Measurements from ENCODE around the gene POLE3. TPM values are rescaled to one million over a fixed set of nuclear protein-coding genes. Genes with fewer than 3 reads are reported as not detected.

POLE3 gene
- total and polyA plus RNA-seq, 2 donors (not counting 1 experiment from before 2014, with no cell fraction given), result 50.3 to 60.7 TPM

DNA sequence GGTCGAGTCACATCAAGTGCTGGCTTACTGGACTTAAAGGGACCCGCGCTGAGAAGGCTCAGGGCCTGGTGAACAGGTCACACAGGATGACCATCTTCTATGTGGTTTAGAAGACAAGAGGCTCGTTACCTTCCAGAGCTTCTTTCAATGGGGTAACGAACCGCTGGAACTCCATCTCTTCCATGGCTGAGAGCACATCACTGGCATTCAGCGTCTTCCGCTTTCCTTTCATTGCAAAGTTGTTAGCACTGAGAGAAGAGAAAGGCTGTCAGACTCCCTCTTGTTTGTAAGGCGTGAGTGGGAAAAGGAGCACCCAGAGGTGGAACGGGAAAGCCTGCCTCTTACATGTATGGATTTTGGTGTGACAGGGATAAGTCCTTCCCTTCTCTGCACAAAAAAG, 994 bp downstream of the POLE3 start:
- no peak for DNase-seq
- no peaks in the 10 kb centered on the region for H3K27me3 Mint-ChIP-seq
- POLR2A ChIA-PET, result interaction anchor here (0.5 to 3.2 kb wide), 8 partner anchors 9 to 189 kb away, joined by 3 to 44 read pairs (median 10); partner anchors contain the start of genes ALAD, CDC26, FKBP15 and HDHD3

More for the DNA sequence above, 994 bp downstream of the POLE3 start:
- Histone ChIP-seq H2AFZ (ENCODE audit: insufficient read depth, low read depth, low read length, poor library complexity, severe bottlenecking) (peak overlapping the region; percentile 87), H3K4me2 (replicated peaks; ENCODE audit: low read depth, low read length, poor library complexity, severe bottlenecking) (peak overlapping the region; percentile 85), H4K20me1 (ENCODE audit: control insufficient read depth, insufficient read depth, low read length, poor library complexity, severe bottlenecking) (no peaks in the 10 kb centered on the region), H3K4me1 (ENCODE audit: control insufficient read depth in 2 of 2, insufficient read depth in 2 of 2, low read length in 2 of 2) (peaks cover 8 to 17% of the 10 kb centered on the region in 2 donors), H3K27ac (ENCODE audit: low read length in 2 of 2) (peak overlapping the region; percentile 92 to 97), H3K9ac (ENCODE audit: low read length) (peak overlapping the region; percentile 93), H3K4me3 (ENCODE audit: control extremely low read depth in 1 of 5, extremely low read depth in 1 of 5, insufficient read depth in 1 of 5, low read depth in 2 of 5, low read length in 4 of 5) (peak overlapping the region; percentile 74 to 99 (median 97)), H3K27me3 (replicated peaks in 1 of 4; ENCODE audit: control extremely low read depth in 1 of 4, control insufficient read depth in 3 of 4, insufficient read depth in 4 of 4, low read length in 3 of 4) (no peaks in the 10 kb centered on the region), H3K9me3 (ENCODE audit: control extremely low read depth in 1 of 3, control insufficient read depth in 2 of 3, insufficient read depth in 1 of 3, low read length in 2 of 3) (no peaks in the 10 kb centered on the region), H3K36me3 (replicated peaks in 1 of 2; ENCODE audit: control extremely low read depth in 1 of 2, control insufficient read depth in 1 of 2, extremely low read depth in 1 of 2, insufficient read depth in 2 of 2, low read length in 1 of 2) (peaks cover 0 to 16% of the 10 kb centered on the region in 2 experiments), H3K79me2 (ENCODE audit: control insufficient read depth, insufficient read depth, low read length) (peaks cover 21% of the 10 kb centered on the region)
- peaks cover 32% of the 10 kb centered on the region for H3K4me1 Mint-ChIP-seq
- ATAC-seq (ENCODE audit: low read depth), result no peak
- WGBS (ENCODE audit: insufficient coverage), result 42% methylated on average over 10 of the region's 10 CpGs
- CTCF ChIA-PET, result interaction anchor here (0.8 to 3.8 kb wide), 15 partner anchors 8 to 248 kb away, joined by 3 to 46 read pairs (median 6); partner anchors contain the start of genes ALAD, CDC26, HDHD3 and PRPF4
- peak overlapping the region; percentile 100 for H3K4me3 Mint-ChIP-seq
- TF ChIP-seq, protein P1, sequence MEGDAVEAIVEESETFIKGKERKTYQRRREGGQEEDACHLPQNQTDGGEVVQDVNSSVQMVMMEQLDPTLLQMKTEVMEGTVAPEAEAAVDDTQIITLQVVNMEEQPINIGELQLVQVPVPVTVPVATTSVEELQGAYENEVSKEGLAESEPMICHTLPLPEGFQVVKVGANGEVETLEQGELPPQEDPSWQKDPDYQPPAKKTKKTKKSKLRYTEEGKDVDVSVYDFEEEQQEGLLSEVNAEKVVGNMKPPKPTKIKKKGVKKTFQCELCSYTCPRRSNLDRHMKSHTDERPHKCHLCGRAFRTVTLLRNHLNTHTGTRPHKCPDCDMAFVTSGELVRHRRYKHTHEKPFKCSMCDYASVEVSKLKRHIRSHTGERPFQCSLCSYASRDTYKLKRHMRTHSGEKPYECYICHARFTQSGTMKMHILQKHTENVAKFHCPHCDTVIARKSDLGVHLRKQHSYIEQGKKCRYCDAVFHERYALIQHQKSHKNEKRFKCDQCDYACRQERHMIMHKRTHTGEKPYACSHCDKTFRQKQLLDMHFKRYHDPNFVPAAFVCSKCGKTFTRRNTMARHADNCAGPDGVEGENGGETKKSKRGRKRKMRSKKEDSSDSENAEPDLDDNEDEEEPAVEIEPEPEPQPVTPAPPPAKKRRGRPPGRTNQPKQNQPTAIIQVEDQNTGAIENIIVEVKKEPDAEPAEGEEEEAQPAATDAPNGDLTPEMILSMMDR (IDR thresholded peaks at IDR 0.05), result no peak
- intact Hi-C loops (cut with micrococcal nuclease), result loop anchor here (10.0 kb wide), 1 partner anchor 1775 kb away; the partner anchor contains the start of gene DNAJC25
- H3K27ac Mint-ChIP-seq, result peak overlapping the region; percentile 100
- no peaks in the 10 kb centered on the region for H3K9me3 Mint-ChIP-seq (ENCODE audit: insufficient read depth)

All from B cell (primary cell).